Sigmoid colon (tissue), 4 donors: ENCODE results near the gene ZBED5.

ENCODE experiments used
- CTCF ChIP-seq, 4 experiments: fragments of 450-650 bp in 3 of 4; fragments of 200-600 bp in 1 of 4; IDR thresholded peaks; one replicate each; pipeline ENCODE4 v1.5.1; 2016 to 2019; ENCODE audit warnings: antibody characterized with exemption in 4 of 4, mild to moderate bottlenecking in 3 of 4, moderate library complexity in 2 of 4
- EP300 ChIP-seq, 4 donors: sonication (generic); formaldehyde crosslinking; IDR thresholded peaks; one replicate each; pipeline ENCODE4 v1.6.1; 2017; ENCODE audit warnings: antibody characterized with exemption in 4 of 4
- POLR2A ChIP-seq, 2 donors: fragments of 450-650 bp; IDR thresholded peaks; one replicate each; pipeline ENCODE4 v1.6.1; 2016; ENCODE audit warnings: antibody characterized with exemption in 2 of 2, mild to moderate bottlenecking in 2 of 2, moderate library complexity in 2 of 2
- POLR2AphosphoS5 ChIP-seq, 4 donors: sonication (generic); formaldehyde crosslinking; IDR thresholded peaks; one replicate each; pipeline ENCODE4 v1.6.1; 2017; ENCODE audit warnings: antibody characterized with exemption in 4 of 4

DNA sequence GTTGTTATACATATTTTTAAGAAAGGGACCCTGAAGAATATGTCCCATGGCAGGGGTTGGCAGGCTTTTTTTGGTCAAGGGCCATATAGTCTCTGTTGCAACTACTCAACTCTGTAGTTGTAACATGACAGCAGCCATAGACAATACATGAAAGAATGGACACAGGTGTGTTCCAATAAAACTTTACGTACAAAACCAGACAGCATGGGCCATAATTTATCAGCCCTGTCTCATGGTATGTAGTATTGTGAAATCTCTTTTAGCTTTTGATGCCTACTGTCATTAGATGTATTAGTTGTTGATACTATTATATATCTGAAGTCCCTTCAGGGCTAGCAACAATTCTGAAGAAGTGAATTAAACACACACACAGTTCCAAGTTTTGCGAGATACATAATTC, 2.6 kb downstream of the ZBED5 start:
- TF ChIP-seq CTCF (IDR thresholded peaks at IDR 0.05) = no peak
- TF ChIP-seq POLR2A (IDR thresholded peaks at IDR 0.05) = no peak
- no peak for TF ChIP-seq POLR2AphosphoS5 (IDR thresholded peaks at IDR 0.05)
- TF ChIP-seq EP300 (IDR thresholded peaks at IDR 0.05) = no peak
